T47D (cell line): Measurements from ENCODE around the gene ASCL2.

Source experiments
- DNase-seq, 2 experiments: peaks; one replicate each; pipeline versions ENCODE4 v3.0.0 to v3.0.0-alpha.2; 2011 to 2012; ENCODE audit warnings: low read depth in 1 of 2, low spot score in 1 of 2
- JUND ChIP-seq: IDR thresholded peaks from 2 replicates; pipeline ENCODE4 v1.6.1; 2012; ENCODE audit warnings: low read depth
- in situ Hi-C: cut with HindIII; loops from 2 replicates; pipeline ENCODE4 v1.10.0; 2016; ENCODE audit warnings: low sequenced_read_pairs, low pct_unique_long_range_greater_than_20kb

Gene ASCL2

DNA sequence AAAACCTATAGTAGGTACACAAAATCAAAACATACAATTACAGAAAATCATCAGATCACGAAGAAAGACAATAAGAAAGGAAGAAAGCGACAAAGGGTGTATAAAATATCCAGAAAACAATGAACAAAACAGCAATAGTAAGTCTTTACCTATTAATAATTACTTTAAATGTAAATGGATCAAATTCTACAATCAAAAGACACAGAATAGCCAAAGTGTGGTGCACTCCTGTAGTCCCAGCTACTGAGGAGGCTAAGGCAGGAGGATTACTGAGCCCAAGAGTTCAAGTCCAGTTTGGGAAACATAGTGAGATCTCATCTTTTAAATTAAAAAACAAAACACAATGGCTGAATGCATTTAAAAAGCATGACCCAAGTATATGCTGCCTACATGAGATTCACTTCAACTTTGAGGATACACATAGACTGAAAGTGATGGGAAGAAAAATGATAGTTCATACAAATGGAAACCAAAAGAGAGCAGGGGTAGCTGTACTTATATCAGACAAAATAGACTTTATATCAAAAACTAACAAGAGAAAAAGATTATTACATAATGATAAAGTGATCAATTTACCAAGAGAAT lies 40.6 kb downstream of the ASCL2 start:
- in situ Hi-C loops: no loop called here
- no peak for TF ChIP-seq JUND
- no peak for DNase-seq

DNA sequence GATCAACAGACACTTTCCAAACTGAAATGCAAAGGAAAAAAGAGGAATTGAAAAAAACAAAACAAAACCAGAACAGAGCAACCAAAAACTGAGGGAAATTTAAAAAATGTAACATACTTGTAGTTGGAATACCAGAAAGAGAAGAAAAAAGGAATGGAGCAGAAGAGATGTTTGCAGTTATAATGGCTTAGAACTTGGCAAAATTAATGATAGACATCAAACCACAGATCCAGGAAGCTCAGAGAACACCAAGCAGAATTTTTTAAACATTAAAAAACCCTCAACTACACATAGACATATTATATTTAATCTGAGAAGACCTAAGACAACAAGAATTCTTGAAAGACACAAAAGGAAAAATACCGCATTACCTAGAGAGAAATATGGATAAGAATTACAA lies 46.1 kb downstream of the ASCL2 start:
- no peak for DNase-seq
- in situ Hi-C loops: no loop called here
- TF ChIP-seq JUND: no peak

GRCh38 chr11:2223153-2223794 lies 47.1 kb downstream of the ASCL2 start:
- no peak for DNase-seq
- no peak for TF ChIP-seq JUND
- in situ Hi-C loops: no loop called here

GRCh38 chr11:2222451-2222850 lies 47.9 kb downstream of the ASCL2 start:
- in situ Hi-C loops: no loop called here
- DNase-seq: no peak
- no peak for TF ChIP-seq JUND

- no peak for TF ChIP-seq JUND
- DNase-seq: no peak
- in situ Hi-C loops: no loop called here
Observed at GRCh38 chr11:2221591-2221990, 48.8 kb downstream of the ASCL2 start.

GRCh38 chr11:2221024-2221423 lies 49.4 kb downstream of the ASCL2 start:
- in situ Hi-C loops: no loop called here
- no peak for TF ChIP-seq JUND
- no peak for DNase-seq

DNA sequence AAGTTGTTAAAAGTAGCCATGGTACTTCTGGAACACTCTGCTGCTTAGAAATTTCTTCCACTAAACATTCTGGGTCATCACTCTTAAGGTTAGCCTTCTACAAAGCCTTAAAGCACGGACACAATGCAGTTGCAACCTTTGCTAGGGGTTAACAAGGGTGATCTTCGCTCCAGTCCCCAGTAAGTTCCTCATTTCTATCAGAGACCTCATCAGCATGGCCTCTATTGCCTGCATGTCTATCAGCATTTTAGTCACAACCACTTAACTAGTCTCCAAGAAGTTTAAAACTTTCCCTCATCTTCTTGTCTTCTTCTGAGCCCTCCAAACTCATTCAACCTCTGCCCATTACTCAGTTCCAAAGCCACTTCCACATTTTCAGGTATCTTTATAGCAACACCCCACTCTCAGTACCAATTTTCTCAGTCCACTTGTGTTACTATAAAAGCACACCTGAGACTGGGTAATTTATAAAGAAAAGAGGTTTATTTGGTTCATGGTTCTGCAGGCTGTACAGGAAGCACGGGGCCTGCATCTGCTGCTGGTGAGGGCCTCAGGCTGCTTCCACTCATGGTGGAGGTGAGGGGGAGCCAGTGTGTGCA lies 50.1 kb downstream of the ASCL2 start:
- in situ Hi-C loops: no loop called here
- no peak for TF ChIP-seq JUND
- DNase-seq: no peak

- no peak for DNase-seq
- TF ChIP-seq JUND: no peak
- in situ Hi-C loops: no loop called here
Observed at GRCh38 chr11:2219318-2220017, 50.9 kb downstream of the ASCL2 start.
